Smooth muscle cell (in vitro differentiated cells): Measurements from ENCODE around the gene BLOC1S1. TPM values are rescaled to one million over a fixed set of nuclear protein-coding genes. Genes with fewer than 3 reads are reported as not detected.

ENCODE experiments used
- DNase-seq: peaks from one replicate; lab custom pipeline; 2025; ENCODE audit not compliant: unreplicated experiment; lab: John Stamatoyannopoulos, UW
- H2AFZ ChIP-seq: fragments of 200-600 bp; sonication (generic); 2 replicates; pipeline ENCODE4 v1.6.0; 2016; ENCODE audit warnings: antibody characterized with exemption, low read depth, mild to moderate bottlenecking
- H3F3A ChIP-seq: fragments of 200-600 bp; sonication (generic); 2 replicates; pipeline ENCODE4 v1.6.0; 2017; ENCODE audit warnings: antibody characterized with exemption, low read depth
- H3K27ac ChIP-seq: fragments of 200-600 bp; sonication (generic); 2 replicates; pipeline ENCODE4 v1.5.1; 2016; ENCODE audit warnings: low read depth, mild to moderate bottlenecking
- H3K27me3 ChIP-seq: fragments of 200-600 bp; sonication (generic); 2 replicates; pipeline ENCODE4 v1.6.1; 2016; ENCODE audit warnings: low read depth, mild to moderate bottlenecking
- H3K36me3 ChIP-seq: fragments of 200-600 bp; sonication (generic); 2 replicates; pipeline ENCODE4 v1.5.1; 2016; ENCODE audit warnings: low read depth
- H3K4me1 ChIP-seq: fragments of 200-600 bp; sonication (generic); 2 replicates; pipeline ENCODE4 v1.5.1; 2016; ENCODE audit warnings: low read depth
- H3K4me2 ChIP-seq: fragments of 200-600 bp; sonication (generic); 2 replicates; pipeline ENCODE4 v1.6.0; 2016; ENCODE audit warnings: mild to moderate bottlenecking
- H3K4me3 ChIP-seq: fragments of 200-600 bp; sonication (generic); 2 replicates; pipeline ENCODE4 v1.5.1; 2016; ENCODE audit warnings: mild to moderate bottlenecking
- H3K79me2 ChIP-seq: fragments of 200-600 bp; sonication (generic); 2 replicates; pipeline ENCODE4 v1.6.0; 2016; ENCODE audit warnings: low read depth, mild to moderate bottlenecking
- H3K9ac ChIP-seq: fragments of 200-600 bp; sonication (generic); 2 replicates; pipeline ENCODE4 v1.6.0; 2016; ENCODE audit warnings: low read depth
- H3K9me3 ChIP-seq: fragments of 200-600 bp; sonication (generic); replicated peaks from 2 replicates; pipeline ENCODE4 v1.5.1; 2016; ENCODE audit warnings: low read depth
- H4K20me1 ChIP-seq: fragments of 200-600 bp; sonication (generic); 2 replicates; pipeline ENCODE4 v1.6.0; 2016; ENCODE audit warnings: low read depth
- CTCF ChIP-seq: fragments of 200-600 bp; sonication (generic); IDR thresholded peaks from 2 replicates; pipeline ENCODE4 v1.5.1; 2017; ENCODE audit warnings: borderline replicate concordance, mild to moderate bottlenecking, antibody characterized with exemption; ENCODE audit not compliant: insufficient read depth, poor library complexity, severe bottlenecking
- WGBS: methylation state at CpG from one replicate; pipeline ENCODE4 v1.1.7; 2016; ENCODE audit warnings: low lambda C conversion rate; 5-methylcytosine and 5-hydroxymethylcytosine counted together
- polyA plus RNA-seq: library from polyadenylated mRNA; unstranded; fragments of >200 nt; fragmentation: Nextera tagmentation; extraction: Ambion mirVana; gene quantifications from 2 replicates; pipeline ENCODE4 v1.2.1, GENCODE V29; 2016
- total RNA-seq: library from RNA; depleted of rRNA; stranded (reverse); fragments of >200 nt; gene quantifications from 2 replicates; pipeline ENCODE4 v1.2.3, GENCODE V29; 2014

BLOC1S1 gene
- total and polyA plus RNA-seq, 2 experiments from 2014 or later: 146 to 150 TPM

- H3K9me3 ChIP-seq: no peaks in the 10 kb centered on the region
- no peaks in the 10 kb centered on the region for H3K36me3 ChIP-seq
- H2AFZ ChIP-seq: no peak overlapping the region
- H3K27ac ChIP-seq: no peak overlapping the region
- no peak overlapping the region for H3K9ac ChIP-seq
- no peak overlapping the region for H3K4me2 ChIP-seq
- peaks cover 5% of the 10 kb centered on the region for H3K27me3 ChIP-seq
- no peak overlapping the region for H3K4me3 ChIP-seq
- no peaks in the 10 kb centered on the region for H3K79me2 ChIP-seq
- H3K4me1 ChIP-seq: no peaks in the 10 kb centered on the region
- no peaks in the 10 kb centered on the region for H4K20me1 ChIP-seq
- H3F3A ChIP-seq: no peaks in the 10 kb centered on the region
- no peak for DNase-seq
- TF ChIP-seq CTCF: no peak
These were observed 42.2 kb upstream of the BLOC1S1 start for GRCh38 chr12:55673638-55674037.

- Histone ChIP-seq H3K9me3 (no peaks in the 10 kb centered on the region), H3K27ac (no peak overlapping the region), H3K4me2 (no peak overlapping the region), H3F3A (no peaks in the 10 kb centered on the region), H4K20me1 (no peaks in the 10 kb centered on the region), H2AFZ (no peak overlapping the region), H3K79me2 (no peaks in the 10 kb centered on the region), H3K9ac (no peak overlapping the region), H3K4me3 (no peak overlapping the region), H3K4me1 (no peaks in the 10 kb centered on the region), H3K27me3 (peaks cover 5% of the 10 kb centered on the region), H3K36me3 (no peaks in the 10 kb centered on the region)
- DNase-seq: no peak
- 87% methylated on average over 8 of the region's 8 CpGs for WGBS
- no peak for TF ChIP-seq CTCF
These were observed 40.2 kb upstream of the BLOC1S1 start for GRCh38 chr12:55675666-55676065.

GRCh38 chr12:55676707-55677106 is 39.1 kb upstream of the BLOC1S1 start:
- Histone ChIP-seq H3K9me3 (no peaks in the 10 kb centered on the region), H3K27ac (no peak overlapping the region), H3K9ac (no peak overlapping the region), H3K4me1 (peaks cover 6% of the 10 kb centered on the region), H4K20me1 (no peaks in the 10 kb centered on the region), H3F3A (no peaks in the 10 kb centered on the region), H3K36me3 (no peaks in the 10 kb centered on the region), H3K4me2 (no peak overlapping the region), H2AFZ (no peak overlapping the region), H3K4me3 (no peak overlapping the region), H3K79me2 (no peaks in the 10 kb centered on the region), H3K27me3 (peaks cover 5% of the 10 kb centered on the region)
- 87% methylated on average over 6 of the region's 6 CpGs for WGBS
- no peak for DNase-seq
- no peak for TF ChIP-seq CTCF

GRCh38 chr12:55679691-55680090 is 36.2 kb upstream of the BLOC1S1 start:
- TF ChIP-seq CTCF: no peak
- Histone ChIP-seq H3K36me3 (no peaks in the 10 kb centered on the region), H3K9ac (no peak overlapping the region), H4K20me1 (no peaks in the 10 kb centered on the region), H3K27ac (no peak overlapping the region), H3K27me3 (peaks cover 2% of the 10 kb centered on the region), H3K4me3 (no peak overlapping the region), H2AFZ (no peak overlapping the region), H3K4me1 (peaks cover 10% of the 10 kb centered on the region), H3K9me3 (no peaks in the 10 kb centered on the region), H3F3A (no peaks in the 10 kb centered on the region), H3K4me2 (no peak overlapping the region), H3K79me2 (no peaks in the 10 kb centered on the region)
- DNase-seq: no peak
- WGBS: 94% methylated on average over 5 of the region's 5 CpGs
